Suprapubic skin (tissue), 4 donors: ENCODE data around the gene NXF2.
"Not testable (repeated sequence)": the region's sequence is repeated elsewhere in the genome, so short reads cannot be mapped to it uniquely, and the experiment has no call there.

Experiments
- POLR2A ChIP-seq, 2 donors: fragments of 450-650 bp; IDR thresholded peaks; one replicate each; pipeline ENCODE4 v1.6.1; 2017; ENCODE audit warnings: antibody characterized with exemption in 2 of 2, mild to moderate bottlenecking in 2 of 2, moderate library complexity in 2 of 2
- POLR2AphosphoS5 ChIP-seq, 3 donors: sonication (generic); formaldehyde crosslinking; IDR thresholded peaks; one replicate each; pipeline ENCODE4 v1.6.1; 2017; ENCODE audit warnings: antibody characterized with exemption in 3 of 3
- TF ChIP-seq, protein P1 (sequence below), 2 donors: fragments of 200-600 bp in 1 of 2; fragments of 450-650 bp in 1 of 2; sonication (generic) in 1 of 2; IDR thresholded peaks; one replicate each; pipeline ENCODE4 v1.5.1; 2016 to 2019; ENCODE audit warnings: antibody characterized with exemption in 2 of 2, mild to moderate bottlenecking in 1 of 2, moderate library complexity in 1 of 2

DNA sequence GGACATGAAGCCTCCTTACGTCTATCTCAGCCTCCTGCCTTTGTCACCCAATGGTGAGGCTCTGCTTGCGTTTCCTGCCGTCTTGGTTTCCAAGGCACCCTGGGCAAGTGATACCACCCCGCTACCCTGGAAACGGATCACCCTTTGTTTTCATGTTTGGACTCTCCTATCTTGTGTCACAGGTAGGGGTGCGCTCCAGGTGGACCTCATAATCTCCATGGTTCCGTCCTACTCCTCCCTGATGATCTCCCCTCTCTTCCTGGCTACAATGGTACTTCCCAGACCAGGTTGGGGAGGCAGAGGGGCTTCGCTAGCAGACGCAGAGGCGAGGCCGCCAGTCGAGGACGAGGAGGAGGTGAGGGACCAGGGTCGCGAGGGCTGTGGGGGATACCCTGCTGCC is 32.0 kb upstream of the NXF2 start, which contains the start of gene TCP11X1:
- not testable (repeated sequence) for TF ChIP-seq POLR2A, POLR2AphosphoS5 (IDR thresholded peaks at IDR 0.05)
- TF ChIP-seq, protein P1, sequence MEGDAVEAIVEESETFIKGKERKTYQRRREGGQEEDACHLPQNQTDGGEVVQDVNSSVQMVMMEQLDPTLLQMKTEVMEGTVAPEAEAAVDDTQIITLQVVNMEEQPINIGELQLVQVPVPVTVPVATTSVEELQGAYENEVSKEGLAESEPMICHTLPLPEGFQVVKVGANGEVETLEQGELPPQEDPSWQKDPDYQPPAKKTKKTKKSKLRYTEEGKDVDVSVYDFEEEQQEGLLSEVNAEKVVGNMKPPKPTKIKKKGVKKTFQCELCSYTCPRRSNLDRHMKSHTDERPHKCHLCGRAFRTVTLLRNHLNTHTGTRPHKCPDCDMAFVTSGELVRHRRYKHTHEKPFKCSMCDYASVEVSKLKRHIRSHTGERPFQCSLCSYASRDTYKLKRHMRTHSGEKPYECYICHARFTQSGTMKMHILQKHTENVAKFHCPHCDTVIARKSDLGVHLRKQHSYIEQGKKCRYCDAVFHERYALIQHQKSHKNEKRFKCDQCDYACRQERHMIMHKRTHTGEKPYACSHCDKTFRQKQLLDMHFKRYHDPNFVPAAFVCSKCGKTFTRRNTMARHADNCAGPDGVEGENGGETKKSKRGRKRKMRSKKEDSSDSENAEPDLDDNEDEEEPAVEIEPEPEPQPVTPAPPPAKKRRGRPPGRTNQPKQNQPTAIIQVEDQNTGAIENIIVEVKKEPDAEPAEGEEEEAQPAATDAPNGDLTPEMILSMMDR (IDR thresholded peaks at IDR 0.05): not testable (repeated sequence)
